ENCODE measurements around the gene TMEM231. TPM values are rescaled to one million over a fixed set of nuclear protein-coding genes. Genes with fewer than 3 reads are reported as not detected.

TMEM231 gene, protein sequence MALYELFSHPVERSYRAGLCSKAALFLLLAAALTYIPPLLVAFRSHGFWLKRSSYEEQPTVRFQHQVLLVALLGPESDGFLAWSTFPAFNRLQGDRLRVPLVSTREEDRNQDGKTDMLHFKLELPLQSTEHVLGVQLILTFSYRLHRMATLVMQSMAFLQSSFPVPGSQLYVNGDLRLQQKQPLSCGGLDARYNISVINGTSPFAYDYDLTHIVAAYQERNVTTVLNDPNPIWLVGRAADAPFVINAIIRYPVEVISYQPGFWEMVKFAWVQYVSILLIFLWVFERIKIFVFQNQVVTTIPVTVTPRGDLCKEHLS
- total RNA-seq = 59.9 TPM

- H3K4me3 ChIP-seq = peak within 1 kb of the TSS; percentile 64 to 84
- peak; percentile 91 to 99 for DNase-seq (ENCODE audit: low spot score in 2 of 2)
- TF ChIP-seq, protein P1, sequence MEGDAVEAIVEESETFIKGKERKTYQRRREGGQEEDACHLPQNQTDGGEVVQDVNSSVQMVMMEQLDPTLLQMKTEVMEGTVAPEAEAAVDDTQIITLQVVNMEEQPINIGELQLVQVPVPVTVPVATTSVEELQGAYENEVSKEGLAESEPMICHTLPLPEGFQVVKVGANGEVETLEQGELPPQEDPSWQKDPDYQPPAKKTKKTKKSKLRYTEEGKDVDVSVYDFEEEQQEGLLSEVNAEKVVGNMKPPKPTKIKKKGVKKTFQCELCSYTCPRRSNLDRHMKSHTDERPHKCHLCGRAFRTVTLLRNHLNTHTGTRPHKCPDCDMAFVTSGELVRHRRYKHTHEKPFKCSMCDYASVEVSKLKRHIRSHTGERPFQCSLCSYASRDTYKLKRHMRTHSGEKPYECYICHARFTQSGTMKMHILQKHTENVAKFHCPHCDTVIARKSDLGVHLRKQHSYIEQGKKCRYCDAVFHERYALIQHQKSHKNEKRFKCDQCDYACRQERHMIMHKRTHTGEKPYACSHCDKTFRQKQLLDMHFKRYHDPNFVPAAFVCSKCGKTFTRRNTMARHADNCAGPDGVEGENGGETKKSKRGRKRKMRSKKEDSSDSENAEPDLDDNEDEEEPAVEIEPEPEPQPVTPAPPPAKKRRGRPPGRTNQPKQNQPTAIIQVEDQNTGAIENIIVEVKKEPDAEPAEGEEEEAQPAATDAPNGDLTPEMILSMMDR (IDR thresholded peaks at IDR 0.05) = no peak
- no peaks in the 10 kb centered on the region for H3K36me3 ChIP-seq
- H3K27ac ChIP-seq = peak within 1 kb of the TSS; percentile 63 to 80
- H3K27me3 ChIP-seq = no peaks in the 10 kb centered on the region
- intact Hi-C loops (cut with DNase I) = loop anchor here (1.0 to 5.0 kb wide), 5 partner anchors 10 to 94 kb away; partner anchors contain the start of genes ADAT1, GABARAPL2 and TMEM170A
- H3K9me3 ChIP-seq = no peaks in the 10 kb centered on the region
- H3K4me1 ChIP-seq = peaks cover 0 to 5% of the 10 kb centered on the region in 2 donors
Observed at GRCh38 chr16:75555707-75556430, at the start of gene TMEM231. Gene TMEM231, minus strand, starts transcription at chr16:75556252. Its CDS starts 43 bp downstream, at chr16:75556209.

DNA sequence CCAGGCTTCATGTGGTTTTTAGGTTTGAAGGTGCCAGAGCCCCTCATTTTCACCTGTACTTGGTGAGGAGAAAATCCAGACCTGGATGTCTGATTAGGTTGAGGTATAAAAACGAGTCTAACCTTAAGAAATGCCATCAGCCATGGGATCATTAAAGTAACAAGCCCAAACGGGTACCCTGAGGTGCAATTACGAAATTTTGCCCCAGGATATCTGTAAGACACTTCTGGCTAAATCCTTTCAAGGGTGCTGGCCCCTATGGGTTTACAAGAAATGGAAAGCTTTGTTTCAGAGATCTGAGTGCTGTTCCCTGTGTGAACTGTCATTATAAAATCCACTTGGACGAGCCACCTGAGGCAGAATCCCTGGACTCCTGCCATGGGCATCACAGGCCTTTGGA, 47.2 kb upstream of the TMEM231 start:
- H3K27me3 ChIP-seq = no peaks in the 10 kb centered on the region
- TF ChIP-seq, protein P1 (IDR thresholded peaks at IDR 0.05) = no peak
- H3K4me3 ChIP-seq = no peak overlapping the region
- H3K36me3 ChIP-seq = peaks cover 42 to 62% of the 10 kb centered on the region in 2 donors
- no peak for DNase-seq (ENCODE audit: low spot score in 2 of 2)
- no peaks in the 10 kb centered on the region for H3K9me3 ChIP-seq
- intact Hi-C loops (cut with DNase I) = no loop called here
- H3K4me1 ChIP-seq = peaks cover 0 to 3% of the 10 kb centered on the region in 2 donors
- no peak overlapping the region for H3K27ac ChIP-seq

DNA sequence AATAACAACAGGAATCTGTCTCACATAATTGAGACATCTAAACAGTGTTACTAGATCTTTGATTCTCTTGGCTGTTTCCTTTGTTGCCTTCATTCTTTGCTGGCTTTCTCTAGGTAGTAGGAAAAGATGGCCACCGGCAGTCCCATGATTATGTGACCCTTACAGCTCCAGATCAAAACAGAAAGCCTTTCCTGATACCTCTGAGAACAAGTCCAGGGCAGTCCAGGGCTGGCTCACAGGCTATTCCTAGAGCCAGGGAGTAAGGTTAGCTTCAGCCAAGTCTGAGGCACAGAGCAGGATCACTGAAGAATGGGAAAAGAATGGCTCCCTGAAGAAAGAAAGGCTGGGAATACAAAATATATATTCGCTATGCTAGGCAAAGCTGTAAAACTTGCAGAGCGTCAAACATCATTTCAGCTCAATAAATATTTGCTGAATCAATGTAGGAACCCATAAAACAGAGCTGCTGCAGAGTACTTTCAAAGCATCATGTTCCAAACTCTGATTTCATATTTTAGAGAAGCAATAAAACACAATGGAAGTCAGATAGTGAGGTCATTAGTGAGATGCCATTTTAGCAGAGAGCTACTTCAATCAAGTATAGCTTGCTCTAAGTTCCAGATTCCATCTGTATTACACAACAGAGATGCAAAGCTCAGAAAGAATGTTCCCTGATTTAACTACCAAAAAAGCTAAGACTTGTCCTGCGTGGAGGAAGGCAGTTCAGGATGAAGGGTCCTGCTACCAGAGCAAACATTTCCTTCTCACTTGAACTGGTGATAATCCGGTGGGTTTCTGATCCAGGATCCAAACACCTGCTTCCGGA, 43.6 kb upstream of the TMEM231 start:
- TF ChIP-seq, protein P1 (IDR thresholded peaks at IDR 0.05) = no peak
- Histone ChIP-seq H3K27me3 (no peaks in the 10 kb centered on the region), H3K4me1 (peaks cover 0 to 3% of the 10 kb centered on the region in 2 donors), H3K27ac (peak overlapping the region; percentile 53 to 77), H3K4me3 (no peak overlapping the region), H3K36me3 (peaks cover 27 to 48% of the 10 kb centered on the region in 2 donors), H3K9me3 (no peaks in the 10 kb centered on the region)
- DNase-seq (ENCODE audit: low spot score in 2 of 2) = no peak
- intact Hi-C loops (cut with DNase I) = no loop called here

- peaks cover 4 to 14% of the 10 kb centered on the region in 2 donors for H3K4me1 ChIP-seq
Observed at GRCh38 chr16:75593825-75594820, 38.1 kb upstream of the TMEM231 start.

More at GRCh38 chr16:75593825-75594820, 38.1 kb upstream of the TMEM231 start:
- H3K9me3 ChIP-seq = no peaks in the 10 kb centered on the region
- DNase-seq (ENCODE audit: low spot score in 2 of 2) = no peak
- peak overlapping the region; percentile 8 to 35 for H3K27ac ChIP-seq
- H3K36me3 ChIP-seq = peaks cover 0 to 14% of the 10 kb centered on the region in 2 donors
- no peaks in the 10 kb centered on the region for H3K27me3 ChIP-seq
- TF ChIP-seq, protein P1 (IDR thresholded peaks at IDR 0.05) = no peak
- intact Hi-C loops (cut with DNase I) = loop anchor here (5.0 kb wide), 1 partner anchor 122 kb away; no protein-coding TSS in a partner anchor
- no peak overlapping the region for H3K4me3 ChIP-seq
